NCI-H2196 (cell line): ENCODE measurements around the gene EHMT1.
"Not testable (repeated sequence)": the region's sequence is repeated elsewhere in the genome, so short reads cannot be mapped to it uniquely, and the experiment has no call there.

Experiments
- DNase-seq: peaks from one replicate; lab custom pipeline; 2025; ENCODE audit not compliant: unreplicated experiment; lab: John Stamatoyannopoulos, UW

Gene EHMT1

GRCh38 chr9:137614631-137615386 lies 4.0 kb upstream of the EHMT1 start:
- DNase-seq, result no peak

- no peak for DNase-seq
These were observed 3.4 kb upstream of the EHMT1 start for GRCh38 chr9:137615387-137615871.

GRCh38 chr9:137619240-137620047 lies 639 bp downstream of the EHMT1 start:
- DNase-seq, result peak; percentile 16

- DNase-seq, result no peak
These were observed 1.2 kb downstream of the EHMT1 start for GRCh38 chr9:137620048-137620405.

GRCh38 chr9:137620581-137620980 lies 1.8 kb downstream of the EHMT1 start:
- no peak for DNase-seq

GRCh38 chr9:137621131-137621757 lies 2.4 kb downstream of the EHMT1 start:
- DNase-seq, result no peak

- not testable (repeated sequence) for DNase-seq
These were observed 3.4 kb downstream of the EHMT1 start for GRCh38 chr9:137622211-137622610.

GRCh38 chr9:137626464-137626863 lies 7.7 kb downstream of the EHMT1 start:
- no peak for DNase-seq

- not testable (repeated sequence) for DNase-seq
These were observed 8.6 kb downstream of the EHMT1 start for GRCh38 chr9:137627406-137627805.

GRCh38 chr9:137630126-137630525 lies 11.3 kb downstream of the EHMT1 start:
- no peak for DNase-seq

- no peak for DNase-seq
These were observed 11.9 kb downstream of the EHMT1 start for GRCh38 chr9:137630679-137631078.

GRCh38 chr9:137631345-137632229 lies 12.8 kb downstream of the EHMT1 start:
- no peak for DNase-seq

GRCh38 chr9:137632230-137633161 lies 13.7 kb downstream of the EHMT1 start:
- DNase-seq, result no peak

GRCh38 chr9:137634016-137634415 lies 15.2 kb downstream of the EHMT1 start:
- no peak for DNase-seq

- no peak for DNase-seq
These were observed 19.9 kb downstream of the EHMT1 start for GRCh38 chr9:137638680-137639079.

- DNase-seq, result no peak
These were observed 20.7 kb downstream of the EHMT1 start for GRCh38 chr9:137639303-137640051.

- no peak for DNase-seq
These were observed 22.1 kb downstream of the EHMT1 start for GRCh38 chr9:137640862-137641261.

GRCh38 chr9:137642118-137642601 lies 23.4 kb downstream of the EHMT1 start:
- DNase-seq, result no peak

GRCh38 chr9:137642892-137643291 lies 24.1 kb downstream of the EHMT1 start:
- DNase-seq, result no peak
